ENCODE data around the gene SLC39A6. TPM values are rescaled to one million over a fixed set of nuclear protein-coding genes. Genes with fewer than 3 reads are reported as not detected.
"Not testable (repeated sequence)": the region's sequence is repeated elsewhere in the genome, so short reads cannot be mapped to it uniquely, and the experiment has no call there.

The SLC39A6 gene
- total RNA-seq, 2 donors from 2014 or later = 22.6 to 22.7 TPM

- DNase-seq (no peak), ATAC-seq (no peak)
- Histone ChIP-seq H3K27ac (no peak overlapping the region), H3K36me3 (replicated peaks in 1 of 2; ENCODE audit: insufficient read depth in 1 of 2, low read depth in 2 of 2) (peaks cover 16 to 18% of the 10 kb centered on the region in 2 donors), H3K4me1 (no peaks in the 10 kb centered on the region), H3K27me3 (no peaks in the 10 kb centered on the region), H3K4me3 (no peak overlapping the region), H3K9me3 (no peaks in the 10 kb centered on the region)
- intact Hi-C loops (cut with DNase I) = no loop called here
- 83 to 95% methylated on average over 1 of the region's 1 CpG for WGBS, 2 donors
- TF ChIP-seq POLR2A (IDR thresholded peaks at IDR 0.05) = no peak
These were observed 46.3 kb upstream of the SLC39A6 start for GRCh38 chr18:36175481-36175880.

- peaks cover 18% of the 10 kb centered on the region in 2 donors for H3K36me3 ChIP-seq (replicated peaks in 1 of 2; ENCODE audit: insufficient read depth in 1 of 2, low read depth in 2 of 2)
- no peak for DNase-seq
- no peak for ATAC-seq
- no peaks in the 10 kb centered on the region for H3K9me3 ChIP-seq
- H3K27me3 ChIP-seq = no peaks in the 10 kb centered on the region
- intact Hi-C loops (cut with DNase I) = no loop called here
- no peaks in the 10 kb centered on the region for H3K4me1 ChIP-seq
- no peak overlapping the region for H3K27ac ChIP-seq
- TF ChIP-seq CTCF (IDR thresholded peaks at IDR 0.05) = no peak
- TF ChIP-seq POLR2A (IDR thresholded peaks at IDR 0.05) = no peak
- 91 to 92% methylated on average over 5 of the region's 5 CpGs for WGBS, 2 donors
- no peak overlapping the region for H3K4me3 ChIP-seq
These were observed 40.8 kb upstream of the SLC39A6 start for GRCh38 chr18:36169938-36170337.

- H3K36me3 ChIP-seq (replicated peaks in 1 of 2; ENCODE audit: insufficient read depth in 1 of 2, low read depth in 2 of 2) = peaks cover 17 to 18% of the 10 kb centered on the region in 2 donors
- 79 to 98% methylated on average over 3 of the region's 3 CpGs for WGBS, 2 donors
- intact Hi-C loops (cut with DNase I); DNase-seq; H3K27me3 ChIP-seq; H3K4me3 ChIP-seq; H3K9me3 ChIP-seq; ATAC-seq; H3K4me1 ChIP-seq; H3K27ac ChIP-seq: not testable (repeated sequence)
These were observed 39.2 kb upstream of the SLC39A6 start for GRCh38 chr18:36168296-36168695.

- ATAC-seq (no peak), DNase-seq (no peak)
- Histone ChIP-seq H3K4me3 (no peak overlapping the region), H3K36me3 (replicated peaks in 1 of 2; ENCODE audit: insufficient read depth in 1 of 2, low read depth in 2 of 2) (peaks cover 17% of the 10 kb centered on the region in 2 donors), H3K27ac (no peak overlapping the region), H3K4me1 (no peaks in the 10 kb centered on the region), H3K27me3 (no peaks in the 10 kb centered on the region), H3K9me3 (no peaks in the 10 kb centered on the region)
- WGBS, 2 donors = 99 to 100% methylated on average over 3 of the region's 3 CpGs
- no peak for TF ChIP-seq POLR2A (IDR thresholded peaks at IDR 0.05)
- no peak for TF ChIP-seq CTCF (IDR thresholded peaks at IDR 0.05)
- intact Hi-C loops (cut with DNase I) = no loop called here
These were observed 38.6 kb upstream of the SLC39A6 start for GRCh38 chr18:36167692-36168218.

GRCh38 chr18:36162981-36163380, 33.8 kb upstream of the SLC39A6 start:
- H3K36me3 ChIP-seq (replicated peaks in 1 of 2; ENCODE audit: insufficient read depth in 1 of 2, low read depth in 2 of 2) = peaks cover 5 to 17% of the 10 kb centered on the region in 2 donors
- H3K27ac ChIP-seq = no peak overlapping the region
- no peak for DNase-seq
- 81 to 90% methylated on average over 1 of the region's 1 CpG for whole genome bisulfite sequencing, 2 donors
- TF ChIP-seq CTCF (IDR thresholded peaks at IDR 0.05) (no peak), POLR2A (IDR thresholded peaks at IDR 0.05) (no peak)
- H3K4me3 ChIP-seq = no peak overlapping the region
- no peak for ATAC-seq
- no peaks in the 10 kb centered on the region for H3K27me3 ChIP-seq
- intact Hi-C loops (cut with DNase I) = no loop called here
- no peaks in the 10 kb centered on the region for H3K4me1 ChIP-seq
- no peaks in the 10 kb centered on the region for H3K9me3 ChIP-seq

GRCh38 chr18:36160959-36161371, 31.8 kb upstream of the SLC39A6 start:
- Histone ChIP-seq H3K9me3 (no peaks in the 10 kb centered on the region), H3K27me3 (no peaks in the 10 kb centered on the region), H3K36me3 (replicated peaks in 1 of 2; ENCODE audit: insufficient read depth in 1 of 2, low read depth in 2 of 2) (peaks cover 5 to 18% of the 10 kb centered on the region in 2 donors), H3K4me3 (no peak overlapping the region), H3K27ac (no peak overlapping the region), H3K4me1 (no peaks in the 10 kb centered on the region)
- WGBS, 2 donors = 87 to 91% methylated on average over 4 of the region's 4 CpGs
- intact Hi-C loops (cut with DNase I) = no loop called here
- TF ChIP-seq CTCF (IDR thresholded peaks at IDR 0.05) (no peak), POLR2A (IDR thresholded peaks at IDR 0.05) (no peak)
- ATAC-seq = no peak
- DNase-seq = no peak
